ENCODE results near the gene GSTA5.
A peak's percentile ranks its signal among the peaks of the same experiment; 100 is the strongest.
"Not testable (repeated sequence)": the region's sequence is repeated elsewhere in the genome, so short reads cannot be mapped to it uniquely, and the experiment has no call there.

The GSTA5 gene

DNA sequence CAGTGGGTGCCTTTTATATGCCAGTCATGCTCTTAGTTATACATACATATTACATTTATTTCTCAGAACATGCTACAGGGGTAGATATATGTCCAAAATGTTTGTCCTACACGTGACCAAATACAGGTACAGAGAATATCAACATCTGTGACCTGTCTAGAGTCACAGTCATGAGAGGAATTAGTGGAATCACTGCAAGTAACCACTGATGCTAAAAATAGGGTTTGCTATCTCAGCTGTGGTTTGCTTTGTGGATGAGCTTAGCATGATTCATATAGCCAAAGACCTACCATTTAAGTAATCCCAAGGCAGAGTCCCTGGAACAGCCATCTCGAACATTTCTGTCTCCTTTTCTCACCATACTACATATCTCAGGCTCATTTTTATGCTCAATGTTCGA lies 36.6 kb upstream of the GSTA5 start:
- TF ChIP-seq, protein P1, sequence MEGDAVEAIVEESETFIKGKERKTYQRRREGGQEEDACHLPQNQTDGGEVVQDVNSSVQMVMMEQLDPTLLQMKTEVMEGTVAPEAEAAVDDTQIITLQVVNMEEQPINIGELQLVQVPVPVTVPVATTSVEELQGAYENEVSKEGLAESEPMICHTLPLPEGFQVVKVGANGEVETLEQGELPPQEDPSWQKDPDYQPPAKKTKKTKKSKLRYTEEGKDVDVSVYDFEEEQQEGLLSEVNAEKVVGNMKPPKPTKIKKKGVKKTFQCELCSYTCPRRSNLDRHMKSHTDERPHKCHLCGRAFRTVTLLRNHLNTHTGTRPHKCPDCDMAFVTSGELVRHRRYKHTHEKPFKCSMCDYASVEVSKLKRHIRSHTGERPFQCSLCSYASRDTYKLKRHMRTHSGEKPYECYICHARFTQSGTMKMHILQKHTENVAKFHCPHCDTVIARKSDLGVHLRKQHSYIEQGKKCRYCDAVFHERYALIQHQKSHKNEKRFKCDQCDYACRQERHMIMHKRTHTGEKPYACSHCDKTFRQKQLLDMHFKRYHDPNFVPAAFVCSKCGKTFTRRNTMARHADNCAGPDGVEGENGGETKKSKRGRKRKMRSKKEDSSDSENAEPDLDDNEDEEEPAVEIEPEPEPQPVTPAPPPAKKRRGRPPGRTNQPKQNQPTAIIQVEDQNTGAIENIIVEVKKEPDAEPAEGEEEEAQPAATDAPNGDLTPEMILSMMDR (IDR thresholded peaks at IDR 0.05; ENCODE audit: control insufficient read depth, insufficient read depth, low read depth, low read length, missing control alignments): no peak
- no peak overlapping the region for H3K4me3 ChIP-seq (ENCODE audit: control insufficient read depth, low read depth, low read length)

DNA sequence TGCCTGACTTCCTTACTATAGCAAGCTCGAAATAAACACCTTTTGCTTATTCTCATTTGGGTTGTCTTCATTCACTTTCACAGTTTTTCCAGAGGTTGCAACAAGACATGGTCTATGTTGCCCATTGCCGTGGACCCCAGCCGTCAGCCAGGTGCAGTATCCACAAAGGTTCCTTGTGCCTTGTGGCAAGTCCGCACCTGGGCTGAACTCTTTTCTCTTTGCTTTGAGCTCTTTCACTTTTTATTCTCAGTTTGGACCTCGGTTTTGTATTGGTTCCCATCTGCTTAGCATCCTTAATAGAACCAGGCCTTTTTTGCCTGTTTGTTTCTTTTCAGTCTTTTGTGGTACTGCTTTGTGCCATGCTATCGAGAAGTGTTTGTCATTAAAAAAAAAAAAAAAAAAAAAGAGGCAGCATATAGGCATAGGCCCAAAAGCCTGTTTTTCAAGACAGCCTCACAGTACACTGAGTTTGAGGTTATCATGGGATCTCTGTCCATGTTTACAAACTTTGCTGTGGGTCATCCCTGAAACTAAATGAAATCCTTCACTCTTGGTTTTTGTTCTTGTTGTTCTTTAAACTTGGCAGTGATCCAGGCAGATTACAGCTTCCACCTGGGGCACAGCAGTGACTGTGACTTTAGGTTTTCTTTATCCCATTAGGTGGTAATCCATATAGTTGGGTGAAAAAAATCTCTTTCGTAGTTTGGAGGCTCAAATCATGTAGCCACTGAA lies 35.6 kb upstream of the GSTA5 start:
- no peak overlapping the region for H3K4me3 ChIP-seq (ENCODE audit: control insufficient read depth, low read depth, low read length)
- no peak for DNase-seq (ENCODE audit: low read depth)
- TF ChIP-seq, protein P1 (IDR thresholded peaks at IDR 0.05; ENCODE audit: control insufficient read depth, insufficient read depth, low read depth, low read length, missing control alignments): no peak

More for the DNA sequence above, 36.6 kb upstream of the GSTA5 start:
- peak; percentile 89 for DNase-seq (ENCODE audit: low read depth)

DNA sequence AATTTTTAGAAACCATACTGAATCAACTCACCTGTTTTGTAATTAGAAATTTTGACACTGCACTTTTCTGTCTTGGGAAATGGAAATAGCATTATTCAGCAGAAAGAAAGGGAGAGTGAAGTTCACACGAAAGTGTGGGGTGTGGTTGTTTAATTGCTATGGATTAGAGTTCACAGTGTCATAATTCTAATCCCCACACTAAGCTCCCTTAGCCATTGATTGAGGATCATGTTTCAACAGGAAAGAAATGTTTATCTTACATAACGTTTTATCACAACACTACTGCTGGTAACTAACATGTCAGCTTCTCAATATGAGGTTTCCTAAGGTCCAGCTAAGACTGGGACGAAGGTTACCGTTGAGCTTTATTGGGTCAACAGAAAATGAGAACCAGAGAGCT lies 31.4 kb upstream of the GSTA5 start:
- TF ChIP-seq, protein P1 (IDR thresholded peaks at IDR 0.05; ENCODE audit: control insufficient read depth, insufficient read depth, low read depth, low read length, missing control alignments): no peak
- no peak for DNase-seq (ENCODE audit: low read depth)
- H3K4me3 ChIP-seq (ENCODE audit: control insufficient read depth, low read depth, low read length): no peak overlapping the region

DNA sequence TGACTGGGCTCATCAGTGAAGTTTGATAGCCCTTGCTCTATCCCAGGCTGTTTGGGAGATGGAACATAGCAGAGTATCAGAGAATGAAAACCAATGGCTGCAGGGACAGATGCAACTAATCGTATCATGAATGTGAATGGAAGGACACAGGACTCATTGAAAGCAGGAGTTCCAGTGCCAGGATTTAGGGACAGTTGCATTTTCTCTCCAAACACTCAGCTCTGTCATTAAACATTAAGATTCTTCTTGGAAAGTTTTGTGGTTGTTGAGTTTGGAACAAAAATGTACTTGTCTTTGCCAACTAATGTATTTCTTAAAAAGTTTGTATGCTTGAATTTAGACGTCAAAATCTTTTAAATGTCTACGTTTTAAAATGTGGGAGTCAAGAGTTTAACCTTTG lies 31.0 kb upstream of the GSTA5 start:
- no peak overlapping the region for H3K4me3 ChIP-seq (ENCODE audit: control insufficient read depth, low read depth, low read length)
- TF ChIP-seq, protein P1 (IDR thresholded peaks at IDR 0.05; ENCODE audit: control insufficient read depth, insufficient read depth, low read depth, low read length, missing control alignments): no peak
- DNase-seq (ENCODE audit: low read depth): no peak

DNA sequence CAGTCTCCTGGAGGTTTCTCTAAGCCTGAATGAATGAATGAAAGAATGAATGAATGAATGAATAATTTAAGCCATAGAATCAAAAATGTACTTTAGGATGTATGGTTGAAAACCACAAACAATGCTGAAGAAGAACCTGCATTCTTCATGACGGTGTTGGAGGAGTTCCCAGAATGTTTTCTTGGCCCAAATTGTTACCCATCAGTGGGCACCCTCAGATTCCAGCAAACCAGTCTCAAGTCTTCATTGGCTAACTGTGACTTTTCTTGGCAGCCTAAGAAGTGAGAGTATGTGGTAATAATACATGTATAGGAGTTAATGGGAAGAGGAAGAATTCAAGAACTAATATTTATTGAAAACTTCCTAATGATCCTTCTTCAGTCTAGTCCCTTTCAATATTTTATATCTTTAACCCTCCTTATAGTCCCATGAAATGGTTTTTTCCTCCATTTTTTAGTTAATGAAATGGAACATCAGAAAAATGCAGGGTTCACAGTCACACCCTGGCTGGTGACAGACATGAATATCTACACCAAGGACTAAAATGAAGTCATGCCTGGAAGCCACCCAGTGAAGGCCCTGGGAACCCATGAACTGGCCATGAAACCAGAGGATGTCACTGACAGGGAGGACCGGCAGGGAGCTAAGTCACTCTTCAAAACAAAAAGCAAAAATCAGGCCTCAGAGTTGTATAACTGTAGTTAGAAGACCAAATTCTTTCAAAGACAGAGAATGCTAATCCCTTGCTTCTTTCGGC lies 29.9 kb upstream of the GSTA5 start:
- not testable (repeated sequence) for DNase-seq (ENCODE audit: low read depth); H3K4me3 ChIP-seq (ENCODE audit: control insufficient read depth, low read depth, low read length)

DNA sequence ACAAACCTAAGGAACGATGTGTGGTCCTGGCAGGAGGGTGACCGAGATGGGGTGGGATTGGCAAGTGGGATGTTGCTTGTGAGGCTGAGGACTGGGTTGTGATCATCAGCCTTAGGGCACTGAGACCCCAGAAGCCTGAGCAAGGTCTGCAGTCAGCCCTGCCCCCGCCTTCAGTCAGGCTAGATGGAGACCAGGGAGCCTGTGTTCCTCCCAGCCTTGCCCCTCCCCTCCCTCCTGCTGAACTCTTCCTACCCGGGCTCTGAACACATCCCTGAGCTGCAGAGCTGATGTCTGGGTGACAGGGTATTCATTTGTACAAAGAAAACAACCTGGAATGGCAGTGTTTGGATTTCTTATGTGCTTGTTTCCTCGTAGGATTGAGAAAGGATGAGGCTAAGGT lies 28.3 kb upstream of the GSTA5 start:
- not testable (repeated sequence) for DNase-seq (ENCODE audit: low read depth); H3K4me3 ChIP-seq (ENCODE audit: control insufficient read depth, low read depth, low read length)

DNA sequence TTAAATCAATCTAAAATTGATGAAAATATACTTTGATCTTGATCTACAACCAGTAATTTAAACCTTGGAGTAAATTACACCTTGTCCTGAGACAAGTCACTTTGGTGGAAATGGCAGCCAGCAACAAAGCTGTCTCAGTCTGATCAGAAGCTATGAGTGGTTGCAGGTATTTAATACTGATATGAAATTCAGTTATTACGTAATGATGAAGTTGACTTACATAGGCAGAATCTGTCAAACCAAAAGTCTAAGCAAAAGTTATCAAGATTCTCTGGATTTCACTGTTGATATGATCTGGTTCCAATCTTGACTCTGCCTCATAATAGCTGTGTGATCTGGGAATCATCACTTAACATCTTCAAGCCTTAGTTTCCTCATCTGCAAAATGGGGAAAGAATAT lies 27.6 kb upstream of the GSTA5 start:
- no peak overlapping the region for H3K4me3 ChIP-seq (ENCODE audit: control insufficient read depth, low read depth, low read length)
- TF ChIP-seq, protein P1 (IDR thresholded peaks at IDR 0.05; ENCODE audit: control insufficient read depth, insufficient read depth, low read depth, low read length, missing control alignments): no peak
- no peak for DNase-seq (ENCODE audit: low read depth)

DNA sequence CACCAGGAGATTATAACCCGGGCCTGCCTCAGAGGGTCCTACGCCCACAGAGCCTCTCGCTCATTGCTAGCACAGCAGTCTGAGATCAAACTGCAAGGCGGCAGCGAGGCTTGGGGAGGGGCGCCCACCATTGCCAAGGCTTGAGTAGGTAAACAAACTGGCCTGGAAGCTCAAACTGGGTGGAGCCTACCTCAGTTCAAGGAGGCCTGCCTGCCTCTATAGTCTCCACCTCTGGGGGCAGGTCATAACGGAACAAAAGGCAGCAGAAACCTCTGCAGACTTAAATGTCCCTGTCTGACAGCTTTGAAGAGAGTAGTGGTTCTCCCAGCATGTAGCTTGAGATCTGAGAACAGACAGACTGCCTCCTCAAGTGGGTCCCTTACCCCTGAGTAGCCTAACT lies 20.5 kb upstream of the GSTA5 start:
- DNase-seq (ENCODE audit: low read depth); H3K4me3 ChIP-seq (ENCODE audit: control insufficient read depth, low read depth, low read length): not testable (repeated sequence)

Data from AG09309 (cell line).